Prostate gland (tissue), 2 donors: ENCODE results near the gene PRPS1L1. TPM values are rescaled to one million over a fixed set of nuclear protein-coding genes. Genes with fewer than 3 reads are reported as not detected.

Experiments
- DNase-seq: peaks from one replicate; pipeline ENCODE4 v3.0.0-alpha.2; 2019; ENCODE audit warnings: low spot score
- H3K27ac ChIP-seq, 2 donors: fragments of 200-600 bp; sonication (generic); 2 replicates each; pipeline ENCODE4 v1.5.1; 2017 to 2019
- H3K27me3 ChIP-seq: fragments of 200-600 bp; sonication (generic); replicated peaks from 2 replicates; pipeline ENCODE4 v1.5.1; 2019; ENCODE audit not compliant: insufficient read depth
- H3K36me3 ChIP-seq, 2 donors: fragments of 200-600 bp; sonication (generic); 1 replicate in 1 of 2; 2 replicates in 1 of 2; pipeline versions ENCODE4 v1.5.1 to v1.8.1; 2017 to 2019
- H3K4me1 ChIP-seq: fragments of 200-600 bp; sonication (generic); replicated peaks from 2 replicates; pipeline ENCODE4 v1.5.1; 2019
- H3K4me3 ChIP-seq, 2 donors: fragments of 200-600 bp; sonication (generic); 2 replicates each; pipeline ENCODE4 v1.5.1; 2017 to 2019
- H3K9me3 ChIP-seq: fragments of 200-600 bp; sonication (generic); 2 replicates; pipeline ENCODE4 v1.5.1; 2017
- POLR2A ChIP-seq: fragments of 450-650 bp; IDR thresholded peaks from one replicate; pipeline ENCODE4 v1.6.1; 2016; ENCODE audit warnings: antibody characterized with exemption, mild to moderate bottlenecking
- POLR2AphosphoS5 ChIP-seq: sonication (generic); formaldehyde crosslinking; IDR thresholded peaks from one replicate; pipeline ENCODE4 v1.6.1; 2017; ENCODE audit warnings: antibody characterized with exemption
- WGBS: methylation state at CpG from one replicate; pipeline ENCODE4 v1.1.5; 2018; 5-methylcytosine and 5-hydroxymethylcytosine counted together
- intact Hi-C: fragments of 100-400 bp; cut with DNase I; formaldehyde crosslinking; loops from one replicate; pipeline ENCODE4 v1.14.2; 2022
- total RNA-seq, 2 donors: library from RNA; depleted of rRNA; stranded (reverse); fragments of >200 nt; gene quantifications; one replicate each; pipeline ENCODE4 v1.1.0, GENCODE V29; 2016
- TF ChIP-seq, protein P1 (sequence below), 4 experiments: fragments of 200-600 bp in 2 of 4; fragments of 450-650 bp in 2 of 4; sonication (generic) in 2 of 4; IDR thresholded peaks; 1 replicate in 3 of 4; 2 replicates in 1 of 4; pipeline ENCODE4 v1.5.1; 2016 to 2019; ENCODE audit warnings: antibody characterized with exemption in 4 of 4, mild to moderate bottlenecking in 2 of 4, moderate library complexity in 2 of 4

Gene PRPS1L1
- total RNA-seq, 2 donors from 2014 or later = 2.7 TPM; not detected in 1

DNA sequence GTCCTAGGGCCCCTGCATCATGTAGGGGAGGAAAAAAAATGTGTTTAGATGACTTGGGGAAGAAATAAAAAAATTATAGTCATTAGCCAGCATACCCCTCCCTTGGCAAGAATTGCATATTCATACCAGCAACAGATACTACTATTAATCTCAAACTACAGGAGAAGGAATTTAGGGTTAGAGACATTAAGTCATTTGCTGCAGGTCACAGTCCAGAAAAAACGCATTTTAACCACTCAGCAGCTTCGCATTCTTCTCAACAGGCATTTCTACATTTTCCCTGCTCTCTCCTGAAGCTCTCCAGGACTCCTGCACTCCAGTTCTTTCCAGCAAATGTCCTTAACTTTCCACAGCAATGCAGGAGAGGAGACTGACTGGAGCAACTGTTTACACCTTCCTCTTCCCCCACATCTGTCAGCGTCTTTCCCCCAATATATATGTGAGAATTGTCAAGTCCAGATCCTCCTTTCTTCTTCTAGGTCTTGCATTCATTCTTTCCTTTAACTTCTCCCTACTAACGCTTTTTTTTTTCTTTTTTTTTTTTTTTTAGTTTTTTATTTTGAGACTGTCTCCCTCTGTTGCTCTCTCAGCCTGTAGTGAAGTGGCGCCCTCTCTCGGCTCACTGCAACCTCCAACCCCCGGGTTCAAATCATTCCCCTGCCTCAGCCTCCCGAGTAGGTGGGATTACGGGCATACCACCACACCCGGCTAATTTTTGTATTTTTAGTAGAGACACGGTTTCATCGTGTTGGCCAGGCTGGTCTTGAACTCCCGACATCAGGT, 35.6 kb downstream of the PRPS1L1 start:
- DNase-seq = no peak
- intact Hi-C loops = no loop called here
- Histone ChIP-seq H3K4me1 (no peaks in the 10 kb centered on the region), H3K9me3 (no peaks in the 10 kb centered on the region), H3K27me3 (no peaks in the 10 kb centered on the region), H3K36me3 (no peaks in the 10 kb centered on the region), H3K4me3 (no peak overlapping the region), H3K27ac (no peak overlapping the region)
- TF ChIP-seq POLR2A (no peak), POLR2AphosphoS5 (no peak)
- TF ChIP-seq, protein P1, sequence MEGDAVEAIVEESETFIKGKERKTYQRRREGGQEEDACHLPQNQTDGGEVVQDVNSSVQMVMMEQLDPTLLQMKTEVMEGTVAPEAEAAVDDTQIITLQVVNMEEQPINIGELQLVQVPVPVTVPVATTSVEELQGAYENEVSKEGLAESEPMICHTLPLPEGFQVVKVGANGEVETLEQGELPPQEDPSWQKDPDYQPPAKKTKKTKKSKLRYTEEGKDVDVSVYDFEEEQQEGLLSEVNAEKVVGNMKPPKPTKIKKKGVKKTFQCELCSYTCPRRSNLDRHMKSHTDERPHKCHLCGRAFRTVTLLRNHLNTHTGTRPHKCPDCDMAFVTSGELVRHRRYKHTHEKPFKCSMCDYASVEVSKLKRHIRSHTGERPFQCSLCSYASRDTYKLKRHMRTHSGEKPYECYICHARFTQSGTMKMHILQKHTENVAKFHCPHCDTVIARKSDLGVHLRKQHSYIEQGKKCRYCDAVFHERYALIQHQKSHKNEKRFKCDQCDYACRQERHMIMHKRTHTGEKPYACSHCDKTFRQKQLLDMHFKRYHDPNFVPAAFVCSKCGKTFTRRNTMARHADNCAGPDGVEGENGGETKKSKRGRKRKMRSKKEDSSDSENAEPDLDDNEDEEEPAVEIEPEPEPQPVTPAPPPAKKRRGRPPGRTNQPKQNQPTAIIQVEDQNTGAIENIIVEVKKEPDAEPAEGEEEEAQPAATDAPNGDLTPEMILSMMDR (IDR thresholded peaks at IDR 0.05) = no peak
- 61% methylated on average over 13 of the region's 13 CpGs for WGBS

DNA sequence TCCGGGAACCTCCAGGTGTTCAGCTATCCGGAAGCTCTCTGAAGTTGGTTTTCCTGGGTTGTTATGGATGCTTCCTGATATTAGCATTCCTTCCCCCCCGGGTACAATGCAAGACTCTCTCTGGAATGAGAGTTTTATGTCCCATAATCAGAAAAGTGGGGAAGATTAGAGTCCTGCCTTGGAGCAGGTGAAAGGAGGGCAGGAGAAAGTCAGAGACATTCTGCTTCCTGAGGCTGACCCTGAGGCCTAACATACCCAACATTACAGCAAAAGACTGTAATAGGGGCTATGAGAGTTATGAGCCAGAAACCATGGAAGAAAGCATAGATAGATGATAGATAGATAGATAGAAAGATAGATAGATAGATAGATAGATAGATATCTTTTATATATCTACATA, 36.9 kb downstream of the PRPS1L1 start:
- Histone ChIP-seq H3K27ac (no peak overlapping the region), H3K4me3 (no peak overlapping the region), H3K9me3 (no peaks in the 10 kb centered on the region), H3K27me3 (no peaks in the 10 kb centered on the region), H3K36me3 (no peaks in the 10 kb centered on the region), H3K4me1 (no peaks in the 10 kb centered on the region)
- TF ChIP-seq POLR2AphosphoS5 (no peak), POLR2A (no peak)
- TF ChIP-seq, protein P1 (IDR thresholded peaks at IDR 0.05) = no peak
- WGBS = 97% methylated on average over 3 of the region's 3 CpGs
- intact Hi-C loops = no loop called here
- no peak for DNase-seq

DNA sequence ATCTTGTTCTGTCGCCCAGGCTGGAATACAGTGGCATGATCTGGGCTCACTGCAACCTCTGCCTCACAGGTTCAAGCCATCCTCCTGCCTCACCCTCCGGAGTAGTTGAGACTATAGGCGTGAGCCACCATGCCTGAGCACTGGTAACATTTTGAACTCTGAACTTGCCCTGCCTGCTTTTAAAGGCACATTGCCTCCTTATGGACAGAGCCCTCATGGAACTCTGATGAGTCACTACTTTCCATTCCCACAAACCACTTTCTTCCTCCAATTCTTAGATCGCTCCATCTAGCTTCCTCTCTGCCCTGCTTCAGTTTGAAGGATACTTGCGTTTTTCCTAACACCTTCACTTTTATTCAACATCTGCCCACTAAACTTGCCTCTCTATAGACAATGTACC, 38.1 kb downstream of the PRPS1L1 start:
- Histone ChIP-seq H3K36me3 (no peaks in the 10 kb centered on the region), H3K4me3 (no peak overlapping the region), H3K4me1 (no peaks in the 10 kb centered on the region), H3K9me3 (no peaks in the 10 kb centered on the region), H3K27me3 (no peaks in the 10 kb centered on the region), H3K27ac (no peak overlapping the region)
- intact Hi-C loops = no loop called here
- DNase-seq = no peak
- TF ChIP-seq POLR2AphosphoS5 = no peak
- no peak for TF ChIP-seq POLR2A
- TF ChIP-seq, protein P1 (IDR thresholded peaks at IDR 0.05) = no peak
- 96% methylated on average over 5 of the region's 5 CpGs for WGBS

DNA sequence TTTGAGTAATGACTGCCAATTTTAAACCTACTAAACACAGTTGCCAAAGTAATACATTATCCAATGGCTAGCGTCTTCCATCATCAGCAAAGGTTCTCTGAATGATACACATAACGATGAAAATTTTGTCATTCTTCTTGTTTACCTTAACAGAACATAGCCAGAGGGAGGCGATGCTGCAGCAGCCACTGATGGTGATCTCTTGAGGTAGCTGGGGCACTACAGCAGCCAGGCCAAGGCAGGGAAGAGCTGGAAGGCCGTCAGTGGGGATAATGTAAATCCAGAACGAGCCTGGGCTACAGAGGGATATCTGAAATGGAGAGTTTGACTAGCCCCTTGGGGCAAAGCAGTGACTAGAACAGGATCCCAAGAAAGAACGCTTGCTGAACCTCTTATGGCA, 38.8 kb downstream of the PRPS1L1 start:
- no peaks in the 10 kb centered on the region for H3K27me3 ChIP-seq
- DNase-seq = no peak
- intact Hi-C loops = no loop called here
- H3K36me3 ChIP-seq = no peaks in the 10 kb centered on the region
- no peaks in the 10 kb centered on the region for H3K4me1 ChIP-seq
- no peak overlapping the region for H3K27ac ChIP-seq
- H3K9me3 ChIP-seq = no peaks in the 10 kb centered on the region
- no peak overlapping the region for H3K4me3 ChIP-seq
- WGBS = 96% methylated on average over 6 of the region's 6 CpGs
- TF ChIP-seq, protein P1 (IDR thresholded peaks at IDR 0.05) = no peak
- TF ChIP-seq POLR2A (no peak), POLR2AphosphoS5 (no peak)

DNA sequence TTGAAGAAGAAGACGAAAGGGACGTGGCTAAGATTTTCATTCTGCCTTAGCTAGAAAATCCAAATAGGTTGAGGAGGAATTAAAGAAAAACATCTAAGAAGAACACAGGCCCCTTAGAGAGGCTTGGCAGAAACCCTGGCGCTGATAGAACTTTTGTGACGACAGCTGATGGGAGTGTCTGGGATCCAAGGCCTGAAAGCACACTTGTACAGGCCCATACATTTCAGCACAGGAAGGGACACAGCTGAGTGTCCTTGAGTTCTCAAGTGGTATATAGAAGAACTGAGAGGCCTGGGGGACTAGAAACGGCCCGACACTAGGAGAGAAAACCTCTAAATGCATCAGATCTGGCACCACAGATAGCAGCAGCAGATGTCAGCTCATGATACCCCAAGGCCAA, 39.5 kb downstream of the PRPS1L1 start:
- TF ChIP-seq POLR2AphosphoS5 (no peak), POLR2A (no peak)
- TF ChIP-seq, protein P1 (IDR thresholded peaks at IDR 0.05) = no peak
- WGBS = 76% methylated on average over 6 of the region's 6 CpGs
- no peak for DNase-seq
- no peaks in the 10 kb centered on the region for H3K36me3 ChIP-seq
- H3K4me1 ChIP-seq = no peaks in the 10 kb centered on the region
- no peak overlapping the region for H3K27ac ChIP-seq
- no peak overlapping the region for H3K4me3 ChIP-seq
- intact Hi-C loops = no loop called here
- no peaks in the 10 kb centered on the region for H3K9me3 ChIP-seq
- no peaks in the 10 kb centered on the region for H3K27me3 ChIP-seq
